GM12892 (cell line): ENCODE results near the gene EPHB2.

Source experiments
- POLR2A ChIP-seq: IDR thresholded peaks from 2 replicates; pipeline ENCODE4 v1.6.1; 2011; ENCODE audit warnings: low read depth, low read length, control low read depth
- TAF1 ChIP-seq: IDR thresholded peaks from 2 replicates; pipeline ENCODE4 v1.6.1; 2011; ENCODE audit warnings: low read depth, mild to moderate bottlenecking, control low read depth, low read length, borderline replicate concordance

GRCh38 chr1:22731924-22732720, 21.5 kb downstream of the EPHB2 start:
- TF ChIP-seq TAF1 (no peak), POLR2A (no peak)
